ENCODE measurements around the gene MTUS2.

GRCh38 chr13:29005035-29005762 is 185.1 kb downstream of the MTUS2 start:
- TF ChIP-seq CTCF (conservative IDR thresholded peaks at IDR 0.05; ENCODE audit: low read length) (no peak), EZH2phosphoT487 (IDR thresholded peaks at IDR 0.05; ENCODE audit: borderline replicate concordance) (no peak)
